H1 (cell line): ENCODE results near the gene AKT1. TPM values are rescaled to one million over a fixed set of nuclear protein-coding genes. Genes with fewer than 3 reads are reported as not detected.

Experiments used
- CTCF ChIA-PET: fragments of 300-600 bp; sonication (Branson Sonifier 250); formaldehyde crosslinking; loops from one replicate; lab custom pipeline; 2021; ENCODE audit not compliant: partially characterized antibody; lab: Charles Lee
- POLR2A ChIA-PET: fragments of 300-600 bp; sonication (Branson Sonifier 250); formaldehyde crosslinking; loops from one replicate; lab custom pipeline; 2021; ENCODE audit warnings: inconsistent platforms; ENCODE audit not compliant: partially characterized antibody; lab: Charles Lee
- DNase-seq, 2 experiments: peaks; one replicate each; pipeline versions ENCODE4 v3.0.0 to v3.0.0-alpha.2; 2010 to 2022; ENCODE audit warnings: low spot score in 2 of 2, low read depth in 1 of 2, mixed read lengths in 1 of 2
- FAIRE-seq: peaks from 2 replicates; lab custom pipeline; 2011; peaks lifted over from hg19 to GRCh38; lab: Jason Lieb, UNC
- H2AFZ ChIP-seq: 2 replicates; pipeline ENCODE4 v1.8.1; 2012; ENCODE audit warnings: low read length, inconsistent platforms
- H2AK5ac ChIP-seq: 2 replicates; pipeline ENCODE4 v1.6.1; 2013; ENCODE audit warnings: low read depth, low read length
- H2BK120ac ChIP-seq: replicated peaks from 2 replicates; pipeline ENCODE3; 2013; ENCODE audit warnings: low read depth, low read length, inconsistent platforms
- H2BK12ac ChIP-seq: 2 replicates; pipeline ENCODE4 v1.6.1; 2013; ENCODE audit warnings: low read depth, low read length
- H2BK15ac ChIP-seq: 2 replicates; pipeline ENCODE4 v1.6.1; 2013; ENCODE audit warnings: low read length
- H2BK20ac ChIP-seq: 2 replicates; pipeline ENCODE4 v1.6.1; 2013; ENCODE audit warnings: low read length
- H2BK5ac ChIP-seq: 2 replicates; pipeline ENCODE4 v1.6.1; 2013; ENCODE audit warnings: low read depth, low read length
- H3K14ac ChIP-seq: 2 replicates; pipeline ENCODE4 v1.6.1; 2013; ENCODE audit warnings: inconsistent platforms; ENCODE audit not compliant: insufficient read length
- H3K18ac ChIP-seq: 2 replicates; pipeline ENCODE4 v1.6.1; 2013; ENCODE audit warnings: low read length; ENCODE audit errors: extremely low read depth
- H3K23ac ChIP-seq: 2 replicates; pipeline ENCODE4 v1.6.1; 2013; ENCODE audit warnings: inconsistent platforms; ENCODE audit not compliant: insufficient read length
- H3K23me2 ChIP-seq: 2 replicates; pipeline ENCODE4 v1.6.1; 2013; ENCODE audit warnings: low read depth, low read length
- H3K27ac ChIP-seq: 2 replicates; pipeline ENCODE4 v1.6.1; 2011; ENCODE audit warnings: low read depth, low read length, inconsistent platforms
- H3K27me3 ChIP-seq, 4 experiments: replicated peaks in 1 of 4; 1 replicate in 1 of 4; 2 replicates in 3 of 4; pipeline versions ENCODE4 v1.6.1 to v1.8.1; 2011 to 2013; ENCODE audit warnings: low read length in 3 of 4, mild to moderate bottlenecking in 3 of 4, inconsistent platforms in 2 of 4, mixed read lengths in 2 of 4, moderate library complexity in 1 of 4; ENCODE audit not compliant: control insufficient read depth in 3 of 4, insufficient read depth in 3 of 4; ENCODE audit errors: extremely low read depth in 1 of 4
- H3K36me3 ChIP-seq, 4 experiments: 2 replicates each; pipeline versions ENCODE4 v1.6.1 to v1.8.1; 2011 to 2013; ENCODE audit warnings: mild to moderate bottlenecking in 4 of 4, low read length in 3 of 4, moderate library complexity in 2 of 4, control low read depth in 1 of 4, inconsistent platforms in 1 of 4; ENCODE audit not compliant: insufficient read depth in 4 of 4, control insufficient read depth in 2 of 4
- H3K4ac ChIP-seq: replicated peaks from 2 replicates; pipeline ENCODE3; 2013; ENCODE audit warnings: low read length, low read depth, mixed read lengths, inconsistent platforms; ENCODE audit not compliant: insufficient read length
- H3K4me1 ChIP-seq, 4 experiments: replicated peaks in 1 of 4; 1 replicate in 1 of 4; 2 replicates in 3 of 4; pipeline versions ENCODE4 v1.6.1 to v1.8.1; 2011 to 2013; ENCODE audit warnings: low read length in 3 of 4, inconsistent platforms in 2 of 4, mixed read lengths in 1 of 4; ENCODE audit not compliant: insufficient read depth in 4 of 4, control insufficient read depth in 3 of 4
- H3K4me2 ChIP-seq, 2 experiments: 2 replicates each; pipeline versions ENCODE4 v1.6.1 to v1.8.1; 2011 to 2013; ENCODE audit warnings: low read depth in 2 of 2, low read length in 2 of 2, control low read depth in 1 of 2, inconsistent platforms in 1 of 2, mild to moderate bottlenecking in 1 of 2; ENCODE audit not compliant: insufficient read depth in 1 of 2
- H3K4me3 ChIP-seq, 4 experiments: fragments of 200-600, 300-600 bp in 1 of 4; sonication (generic), shearing (Covaris generic), sonication (Bioruptor Twin) in 1 of 4; 2 replicates each; pipeline versions ENCODE4 v1.5.1 to v1.8.1; 2011 to 2016; ENCODE audit warnings: low read length in 4 of 4, low read depth in 3 of 4, control low read depth in 2 of 4, inconsistent platforms in 2 of 4, mild to moderate bottlenecking in 2 of 4, mixed read lengths in 1 of 4, moderate library complexity in 1 of 4; ENCODE audit not compliant: insufficient read depth in 2 of 4; ENCODE audit errors: extremely low read depth in 1 of 4
- H3K56ac ChIP-seq: replicated peaks from 2 replicates; pipeline ENCODE3; 2013; ENCODE audit warnings: low read depth, mild to moderate bottlenecking, mixed read lengths, low read length, inconsistent platforms; ENCODE audit not compliant: insufficient read length
- H3K79me1 ChIP-seq: 2 replicates; pipeline ENCODE4 v1.6.1; 2013; ENCODE audit warnings: low read depth, low read length, control low read depth
- H3K79me2 ChIP-seq, 2 experiments: 2 replicates each; pipeline versions ENCODE4 v1.6.1 to v1.8.1; 2012 to 2013; ENCODE audit warnings: low read length in 2 of 2, mild to moderate bottlenecking in 2 of 2, inconsistent platforms in 1 of 2; ENCODE audit not compliant: insufficient read depth in 2 of 2, control insufficient read depth in 1 of 2
- H3K9ac ChIP-seq, 4 experiments: replicated peaks in 1 of 4; 1 replicate in 1 of 4; 2 replicates in 3 of 4; pipeline versions ENCODE4 v1.6.1 to v1.8.1; 2011 to 2013; ENCODE audit warnings: low read depth in 3 of 4, low read length in 3 of 4, control low read depth in 2 of 4, mild to moderate bottlenecking in 2 of 4, moderate library complexity in 2 of 4, inconsistent platforms in 1 of 4; ENCODE audit errors: extremely low read depth in 1 of 4
- H3K9me3 ChIP-seq, 2 experiments: 2 replicates each; pipeline versions ENCODE4 v1.6.1 to v1.8.1; 2012 to 2013; ENCODE audit warnings: mild to moderate bottlenecking in 2 of 2, moderate library complexity in 2 of 2, control low read depth in 1 of 2, inconsistent platforms in 1 of 2, low read depth in 1 of 2, low read length in 1 of 2, mixed read lengths in 1 of 2; ENCODE audit not compliant: insufficient read depth in 2 of 2
- H4K20me1 ChIP-seq, 2 experiments: replicated peaks in 1 of 2; 2 replicates each; pipeline versions ENCODE3 to v1.8.1; 2011 to 2013; ENCODE audit warnings: inconsistent platforms in 2 of 2, low read length in 2 of 2, mild to moderate bottlenecking in 1 of 2; ENCODE audit not compliant: insufficient read depth in 2 of 2, control insufficient read depth in 1 of 2
- H4K5ac ChIP-seq: 2 replicates; pipeline ENCODE4 v1.6.1; 2013; ENCODE audit warnings: low read length, low read depth, mixed read lengths, inconsistent platforms; ENCODE audit not compliant: insufficient read length
- H4K8ac ChIP-seq: 2 replicates; pipeline ENCODE4 v1.8.0; 2013; ENCODE audit warnings: mild to moderate bottlenecking, moderate library complexity, low read length, inconsistent platforms; ENCODE audit not compliant: insufficient read depth; ENCODE audit errors: extremely low read depth
- H4K91ac ChIP-seq: replicated peaks from 2 replicates; pipeline ENCODE3; 2013; ENCODE audit warnings: low read length, mixed read lengths, inconsistent platforms; ENCODE audit not compliant: insufficient read length
- BCL11A ChIP-seq, 2 experiments: IDR thresholded peaks; one replicate each; pipeline ENCODE4 v1.6.1; 2011; ENCODE audit warnings: low read depth in 2 of 2, low read length in 2 of 2, mild to moderate bottlenecking in 2 of 2
- CBX5 ChIP-seq: fragments of 300-800, 300-1000 bp; sonication (generic); IDR thresholded peaks from 2 replicates; pipeline ENCODE4 v1.7.1; 2016; ENCODE audit warnings: antibody characterized with exemption, low read length, low read depth
- CREB1 ChIP-seq: IDR thresholded peaks from 2 replicates; pipeline ENCODE4 v1.6.1; 2012; ENCODE audit warnings: inconsistent platforms
- EP300 ChIP-seq, 2 experiments: IDR thresholded peaks; 1 replicate in 1 of 2; 2 replicates in 1 of 2; pipeline ENCODE4 v1.6.1; 2011 to 2012; ENCODE audit warnings: low read depth in 2 of 2, low read length in 2 of 2, mild to moderate bottlenecking in 2 of 2, borderline replicate concordance in 1 of 2, inconsistent platforms in 1 of 2, moderate library complexity in 1 of 2
- GTF2F1 ChIP-seq: IDR thresholded peaks from 2 replicates; pipeline ENCODE4 v1.6.1; 2012; ENCODE audit warnings: low read depth, low read length, improper control_type of control experiment, borderline replicate concordance
- JUND ChIP-seq: IDR thresholded peaks from 2 replicates; pipeline ENCODE4 v1.6.1; 2011; ENCODE audit warnings: mild to moderate bottlenecking, improper control_type of control experiment, low read length
- MAFK ChIP-seq: IDR thresholded peaks from 2 replicates; pipeline ENCODE4 v1.6.1; 2012; ENCODE audit warnings: low read depth, mild to moderate bottlenecking, improper control_type of control experiment, low read length
- POLR2A ChIP-seq, 2 experiments: IDR thresholded peaks; 1 replicate in 1 of 2; 2 replicates in 1 of 2; pipeline ENCODE4 v1.6.1; 2011; ENCODE audit warnings: low read depth in 2 of 2, low read length in 2 of 2, mild to moderate bottlenecking in 2 of 2; ENCODE audit errors: control extremely low read depth in 1 of 2
- POLR2AphosphoS5 ChIP-seq: IDR thresholded peaks from 2 replicates; pipeline ENCODE4 v1.6.1; 2011; ENCODE audit warnings: low read depth, low read length
- POU5F1 ChIP-seq: IDR thresholded peaks from 2 replicates; pipeline ENCODE4 v1.6.1; 2011; ENCODE audit warnings: low read depth, mild to moderate bottlenecking, low read length, moderate library complexity
- RAD21 ChIP-seq, 2 experiments: IDR thresholded peaks in 1 of 2; conservative IDR thresholded peaks in 1 of 2; 2 replicates each; pipeline ENCODE4 v1.6.1; 2011; ENCODE audit warnings: low read depth in 2 of 2, low read length in 2 of 2, improper control_type of control experiment in 1 of 2, inconsistent platforms in 1 of 2, mild to moderate bottlenecking in 1 of 2, moderate library complexity in 1 of 2
- SP2 ChIP-seq: IDR thresholded peaks from 2 replicates; pipeline ENCODE4 v1.6.1; 2012; ENCODE audit warnings: mild to moderate bottlenecking, low read length, inconsistent platforms
- TAF1 ChIP-seq: IDR thresholded peaks from 2 replicates; pipeline ENCODE4 v1.6.1; 2011; ENCODE audit warnings: mild to moderate bottlenecking, low read depth, low read length
- TEAD4 ChIP-seq: IDR thresholded peaks from 2 replicates; pipeline ENCODE4 v1.6.1; 2012; ENCODE audit warnings: low read depth, low read length, inconsistent platforms, mixed read lengths
- WGBS, 2 experiments: shearing (Covaris generic) in 1 of 2; methylation state at CpG; one replicate each; pipeline versions ENCODE4 v1.1.6 to v1.1.7; 2013 to 2015; ENCODE audit warnings: low lambda C conversion rate in 2 of 2, mixed read lengths in 2 of 2, inconsistent platforms in 1 of 2, low coverage in 1 of 2, missing lambda C conversion rate in 1 of 2; ENCODE audit not compliant: insufficient replicate concordance in 2 of 2, insufficient coverage in 1 of 2, insufficient read length in 1 of 2; ENCODE audit errors: extremely low coverage in 1 of 2, missing lambda C conversion rate in 1 of 2; 5-methylcytosine and 5-hydroxymethylcytosine counted together
- polyA plus RNA-seq, 7 experiments: library from polyadenylated mRNA; depleted of rRNA in 3 of 7; stranded (reverse) in 5 of 7; unstranded in 2 of 7; fragments of >200 nt in 5 of 7; fragments of 200-250 nt in 2 of 7; gene quantifications; 1 replicate in 5 of 7; 2 replicates in 1 of 7; 4 replicates in 1 of 7; pipeline versions ENCODE4 v1.2.1 to v1.2.3, GENCODE V29; 2011 to 2013; ENCODE audit warnings: missing spikeins in 2 of 7, mixed read lengths in 2 of 7
- total RNA-seq: library from RNA; stranded (reverse); fragmentation: NEBNext Ultra II Directional; extraction: Animal tissue kit (Norgen Biotek cat#: 25700); gene quantifications from 2 replicates; pipeline ENCODE4 v1.2.1, GENCODE V29; 2021

Gene AKT1
- total and polyA plus RNA-seq, 2 of the 8 experiments (the other 6 are each of a cell fraction or from before 2014, with no cell fraction given): 68.1 to 71.5 TPM

DNA sequence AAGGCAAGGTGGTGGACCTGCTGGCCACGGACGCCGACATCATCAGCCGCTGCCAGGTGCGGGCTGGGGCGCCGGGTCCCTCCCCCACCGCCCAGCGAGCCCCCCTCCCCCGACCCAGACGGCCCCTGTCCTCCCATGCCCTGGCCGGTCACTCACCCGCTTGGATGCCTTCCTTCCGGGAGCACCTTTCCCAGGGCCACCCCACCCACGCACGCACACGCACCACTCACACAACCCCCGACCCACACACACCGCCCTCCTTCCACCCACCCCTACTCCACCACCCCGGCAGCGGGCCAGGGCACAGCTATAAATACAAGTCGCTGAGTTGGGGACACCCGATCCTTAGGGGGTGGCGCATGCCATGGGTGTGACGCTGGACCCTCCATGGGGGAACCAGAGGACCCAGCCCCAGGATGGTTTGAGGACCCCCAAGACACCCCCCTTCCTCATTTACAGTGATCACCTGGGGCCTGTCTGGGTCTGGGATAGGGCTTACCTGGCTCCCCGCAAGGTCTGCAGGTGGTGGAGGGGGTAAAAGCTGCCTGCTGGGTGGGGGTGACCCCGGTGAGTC is 71.1 kb downstream of the AKT1 start:
- CTCF ChIA-PET: interaction anchor here (0.6 to 2.6 kb wide), 19 partner anchors 11 to 144 kb away, joined by 3 to 18 read pairs (median 4); no protein-coding TSS in a partner anchor
- H2BK12ac ChIP-seq: no peak overlapping the region
- FAIRE-seq (no peak), DNase-seq (no peak)
- peak overlapping the region; percentile 85 for H4K91ac ChIP-seq
- H2BK120ac ChIP-seq: no peak overlapping the region
- H2BK15ac ChIP-seq: no peak overlapping the region
- H3K4me2 ChIP-seq: peak overlapping the region; percentile 62 to 74
- no peaks in the 10 kb centered on the region for H3K79me1 ChIP-seq
- WGBS, 2 experiments: 64% methylated on average over 6 of the region's 27 CpGs; no CpG with 5 or more reads in 1 of the 2 experiments
- H3K27me3 ChIP-seq: peaks cover 0 to 3% (median 0%) of the 10 kb centered on the region in 4 experiments; a peak in 1 of 7 replicates
- H4K5ac ChIP-seq: peak overlapping the region; percentile 5
- peaks cover 9% of the 10 kb centered on the region; the same call in 1 of the 2 replicates for H3K23me2 ChIP-seq
- no peak overlapping the region for H3K14ac ChIP-seq
- no peak overlapping the region for H2AK5ac ChIP-seq
- POLR2A ChIA-PET: interaction anchor here (0.9 to 1.7 kb wide), 4 partner anchors 11 to 46 kb away, joined by 3 to 6 read pairs (median 4); no protein-coding TSS in a partner anchor
- H3K9me3 ChIP-seq: no peaks in the 10 kb centered on the region
- H3K27ac ChIP-seq: no peak overlapping the region; the same call in 1 of the 2 replicates
- H4K20me1 ChIP-seq: peaks cover 0 to 6% of the 10 kb centered on the region in 2 experiments
- H3K9ac ChIP-seq: peak overlapping the region; percentile 6 to 71 (median 36); a peak in 3 of 7 replicates
- no peak overlapping the region for H3K56ac ChIP-seq
- no peaks in the 10 kb centered on the region for H3K36me3 ChIP-seq
- no peak overlapping the region for H3K4ac ChIP-seq
- H3K18ac ChIP-seq: peak overlapping the region; percentile 71; the same call in 1 of the 2 replicates
- H3K23ac ChIP-seq: no peak overlapping the region
- no peak overlapping the region for H4K8ac ChIP-seq
- H3K4me3 ChIP-seq: peak overlapping the region; percentile 55 to 88 (median 68); a peak in 7 of 8 replicates
- H3K79me2 ChIP-seq: no peaks in the 10 kb centered on the region
- H2BK20ac ChIP-seq: no peak overlapping the region
- no peak overlapping the region for H2BK5ac ChIP-seq
- H3K4me1 ChIP-seq: peaks cover 0 to 18% (median 10%) of the 10 kb centered on the region in 4 experiments; a peak in 6 of 7 replicates
- H2AFZ ChIP-seq: no peak overlapping the region
- TF ChIP-seq JUND (no peak), POLR2A (IDR thresholded peaks at IDR 0.05; ENCODE audit: control extremely low read depth in 1 of 2, low read depth in 2 of 2, low read length in 2 of 2) (no peak), EP300 (IDR thresholded peaks at IDR 0.05; ENCODE audit: borderline replicate concordance in 1 of 2, low read depth in 2 of 2, low read length in 2 of 2) (no peak), TAF1 (no peak), POU5F1 (no peak), CBX5 (no peak), POLR2AphosphoS5 (0 out of 2 replicates have a peak, but pooled peaks have one; percentile 18), RAD21 (IDR thresholded peaks at IDR 0.05 in 1 of 2, conservative IDR thresholded peaks at IDR 0.05 in 1 of 2; ENCODE audit: low read depth in 2 of 2, low read length in 2 of 2) (no peak), MAFK (no peak), CREB1 (peak; percentile 53; the same call in 1 of the 2 replicates), SP2 (no peak), TEAD4 (no peak), BCL11A (IDR thresholded peaks at IDR 0.05; ENCODE audit: low read depth in 2 of 2, low read length in 2 of 2) (no peak), GTF2F1 (no peak)
